ENCODE results near the gene TMC4.

Gene TMC4

DNA sequence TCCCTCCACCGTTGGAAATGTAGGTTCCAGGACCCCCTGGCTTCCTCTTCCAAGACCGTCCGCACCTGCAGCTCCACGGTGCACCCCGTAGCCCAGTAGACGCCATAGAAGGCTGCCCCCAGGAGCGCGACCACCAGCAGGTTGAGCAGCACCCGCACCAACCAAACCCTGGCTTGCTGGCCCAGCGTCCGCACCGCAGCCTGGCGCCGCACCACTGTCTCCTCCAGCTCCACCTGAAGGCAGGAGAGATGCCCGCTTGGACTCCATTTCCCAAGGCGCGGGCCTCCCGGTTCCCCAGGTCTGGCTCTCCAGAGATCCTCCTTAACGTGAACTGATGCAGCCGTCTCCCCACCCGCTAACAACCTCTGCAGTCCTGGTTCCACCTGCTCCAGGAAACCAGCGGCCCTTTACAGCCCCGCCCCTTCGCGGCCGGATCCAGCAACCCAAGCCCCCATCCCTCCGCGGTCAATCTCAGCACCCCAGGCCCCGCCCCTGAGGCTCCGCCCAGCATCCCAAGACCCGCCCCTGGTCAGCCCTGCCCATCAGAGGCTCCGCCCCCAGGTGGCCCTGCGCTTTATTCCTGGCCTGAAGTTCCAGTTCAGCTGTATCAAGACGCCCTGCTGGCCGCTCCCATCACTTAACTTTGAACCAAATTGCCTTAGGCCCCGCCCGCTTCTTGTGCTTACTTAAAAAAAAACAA, 8.4 kb downstream of the TMC4 start:
- TF ChIP-seq, protein P1, sequence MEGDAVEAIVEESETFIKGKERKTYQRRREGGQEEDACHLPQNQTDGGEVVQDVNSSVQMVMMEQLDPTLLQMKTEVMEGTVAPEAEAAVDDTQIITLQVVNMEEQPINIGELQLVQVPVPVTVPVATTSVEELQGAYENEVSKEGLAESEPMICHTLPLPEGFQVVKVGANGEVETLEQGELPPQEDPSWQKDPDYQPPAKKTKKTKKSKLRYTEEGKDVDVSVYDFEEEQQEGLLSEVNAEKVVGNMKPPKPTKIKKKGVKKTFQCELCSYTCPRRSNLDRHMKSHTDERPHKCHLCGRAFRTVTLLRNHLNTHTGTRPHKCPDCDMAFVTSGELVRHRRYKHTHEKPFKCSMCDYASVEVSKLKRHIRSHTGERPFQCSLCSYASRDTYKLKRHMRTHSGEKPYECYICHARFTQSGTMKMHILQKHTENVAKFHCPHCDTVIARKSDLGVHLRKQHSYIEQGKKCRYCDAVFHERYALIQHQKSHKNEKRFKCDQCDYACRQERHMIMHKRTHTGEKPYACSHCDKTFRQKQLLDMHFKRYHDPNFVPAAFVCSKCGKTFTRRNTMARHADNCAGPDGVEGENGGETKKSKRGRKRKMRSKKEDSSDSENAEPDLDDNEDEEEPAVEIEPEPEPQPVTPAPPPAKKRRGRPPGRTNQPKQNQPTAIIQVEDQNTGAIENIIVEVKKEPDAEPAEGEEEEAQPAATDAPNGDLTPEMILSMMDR (IDR thresholded peaks at IDR 0.05; ENCODE audit: control insufficient read depth, insufficient read depth, low read depth, low read length, missing control alignments), result no peak
- DNase-seq (ENCODE audit: low read depth), result no peak
- H3K4me3 ChIP-seq (ENCODE audit: control insufficient read depth, low read depth, low read length), result no peak overlapping the region

DNA sequence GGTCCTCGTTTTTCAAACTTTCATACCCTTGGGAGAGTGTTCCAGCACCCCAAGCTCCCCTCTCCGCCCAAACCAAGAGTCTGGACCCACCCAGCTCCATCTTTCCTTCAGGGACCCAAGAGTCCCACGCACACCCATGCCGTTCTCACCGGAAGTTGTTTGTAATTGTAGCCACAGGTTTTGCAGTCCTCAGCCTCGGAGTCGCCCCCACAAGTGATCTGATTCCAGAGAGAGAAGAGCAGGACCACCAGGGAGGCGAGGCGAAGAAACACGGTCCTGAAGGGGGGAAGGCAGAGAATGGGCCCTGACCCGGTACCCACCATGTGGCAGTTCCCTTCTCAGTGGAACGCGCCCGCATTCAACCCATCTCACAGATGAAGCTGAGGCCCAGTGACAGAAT, 10.1 kb downstream of the TMC4 start:
- DNase-seq (ENCODE audit: low read depth), result no peak
- no peak overlapping the region for H3K4me3 ChIP-seq (ENCODE audit: control insufficient read depth, low read depth, low read length)
- TF ChIP-seq, protein P1 (IDR thresholded peaks at IDR 0.05; ENCODE audit: control insufficient read depth, insufficient read depth, low read depth, low read length, missing control alignments), result no peak

- TF ChIP-seq, protein P1 (IDR thresholded peaks at IDR 0.05; ENCODE audit: control insufficient read depth, insufficient read depth, low read depth, low read length, missing control alignments), result no peak
- H3K4me3 ChIP-seq (ENCODE audit: control insufficient read depth, low read depth, low read length), result peak overlapping the region; percentile 46
- no peak for DNase-seq (ENCODE audit: low read depth)
Measured at GRCh38 chr19:54162241-54162805, 10.6 kb downstream of the TMC4 start.

- TF ChIP-seq, protein P1 (IDR thresholded peaks at IDR 0.05; ENCODE audit: control insufficient read depth, insufficient read depth, low read depth, low read length, missing control alignments), result no peak
- no peak for DNase-seq (ENCODE audit: low read depth)
- H3K4me3 ChIP-seq (ENCODE audit: control insufficient read depth, low read depth, low read length), result peak overlapping the region; percentile 55
Measured at GRCh38 chr19:54160854-54161253, 12.1 kb downstream of the TMC4 start.

GRCh38 chr19:54160182-54160811, 12.7 kb downstream of the TMC4 start:
- TF ChIP-seq, protein P1 (IDR thresholded peaks at IDR 0.05; ENCODE audit: control insufficient read depth, insufficient read depth, low read depth, low read length, missing control alignments), result no peak
- no peak for DNase-seq (ENCODE audit: low read depth)
- peak overlapping the region; percentile 55 for H3K4me3 ChIP-seq (ENCODE audit: control insufficient read depth, low read depth, low read length)

GRCh38 chr19:54159352-54160181, 13.4 kb downstream of the TMC4 start, which contains the start of gene LENG1:
LENG1 (minus strand) TSS chr19:54159721; CDS start chr19:54159695, 26 bp downstream.
- TF ChIP-seq, protein P1 (IDR thresholded peaks at IDR 0.05; ENCODE audit: control insufficient read depth, insufficient read depth, low read depth, low read length, missing control alignments), result peak; percentile 22
- peak within 1 kb of the TSS; percentile 59 for H3K4me3 ChIP-seq (ENCODE audit: control insufficient read depth, low read depth, low read length)
- DNase-seq (ENCODE audit: low read depth), result peak; percentile 100

Data from AG09309 (cell line).